GM12878 (cell line): Measurements from ENCODE around the gene POLR3A. TPM values are rescaled to one million over a fixed set of nuclear protein-coding genes. Genes with fewer than 3 reads are reported as not detected.

Source experiments
- CBX5 ChIP-seq: sonication (generic); IDR thresholded peaks from 2 replicates; pipeline ENCODE4 v1.6.1; 2016; ENCODE audit warnings: low read depth, moderate library complexity, mild to moderate bottlenecking, inconsistent platforms
- CTCF ChIP-seq, 3 experiments: IDR thresholded peaks in 2 of 3; conservative IDR thresholded peaks in 1 of 3; 2 replicates each; pipeline ENCODE4 v1.5.1; 2011; ENCODE audit warnings: low read depth in 3 of 3, low read length in 3 of 3, mild to moderate bottlenecking in 3 of 3, control low read depth in 2 of 3, moderate library complexity in 2 of 3, inconsistent platforms in 1 of 3, mixed read lengths in 1 of 3; ENCODE audit not compliant: control insufficient read depth in 2 of 3, insufficient read depth in 1 of 3; ENCODE audit errors: extremely low read depth in 1 of 3
- CUX1 ChIP-seq: IDR thresholded peaks from 2 replicates; pipeline ENCODE4 v1.6.1; 2012; ENCODE audit warnings: improper control_type of control experiment, low read depth, low read length; ENCODE audit not compliant: insufficient replicate concordance
- EZH2 ChIP-seq: IDR thresholded peaks from 2 replicates; pipeline ENCODE4 v1.6.1; 2012; ENCODE audit warnings: low read depth, mild to moderate bottlenecking, control low read depth, inconsistent platforms, low read length, borderline replicate concordance; ENCODE audit not compliant: control insufficient read depth
- FOS ChIP-seq: IDR thresholded peaks from 3 replicates; pipeline ENCODE4 v1.6.1; 2011; ENCODE audit warnings: borderline replicate concordance; ENCODE audit not compliant: insufficient read length; ENCODE audit errors: extremely low read depth
- HCFC1 ChIP-seq: fragments of 150-350 bp; IDR thresholded peaks from 2 replicates; pipeline ENCODE4 v1.6.1; 2014; ENCODE audit warnings: low read length
- IRF3 ChIP-seq: fragments of 450-650 bp; IDR thresholded peaks from 2 replicates; pipeline ENCODE4 v1.6.1; 2014; ENCODE audit warnings: mild to moderate bottlenecking
- LARP7 ChIP-seq: fragments of 450-650 bp; IDR thresholded peaks from 2 replicates; pipeline ENCODE4 v1.6.1; 2017; ENCODE audit warnings: mild to moderate bottlenecking
- MAX ChIP-seq: IDR thresholded peaks from 2 replicates; pipeline ENCODE4 v1.6.1; 2012; ENCODE audit warnings: low read depth, low read length, improper control_type of control experiment
- MEF2A ChIP-seq: IDR thresholded peaks from 2 replicates; pipeline ENCODE4 v1.6.1; 2011; ENCODE audit warnings: low read depth, mild to moderate bottlenecking, low read length, moderate library complexity; ENCODE audit not compliant: insufficient read depth
- NFYA ChIP-seq: IDR thresholded peaks from 2 replicates; pipeline ENCODE4 v1.6.1; 2011; ENCODE audit warnings: low read depth, mild to moderate bottlenecking, low read length, improper control_type of control experiment, borderline replicate concordance
- NFYB ChIP-seq: IDR thresholded peaks from 2 replicates; pipeline ENCODE4 v1.6.1; 2011; ENCODE audit warnings: low read depth, mild to moderate bottlenecking, low read length, improper control_type of control experiment, moderate library complexity; ENCODE audit not compliant: insufficient read depth
- PML ChIP-seq: IDR thresholded peaks from 2 replicates; pipeline ENCODE4 v1.6.1; 2012; ENCODE audit warnings: low read length, inconsistent platforms
- RUNX3 ChIP-seq: IDR thresholded peaks from 2 replicates; pipeline ENCODE4 v1.6.1; 2012; ENCODE audit warnings: low read length, inconsistent platforms
- SMARCA5 ChIP-seq: fragments of 450-650 bp; IDR thresholded peaks from 2 replicates; pipeline ENCODE4 v1.6.1; 2017; ENCODE audit warnings: mild to moderate bottlenecking
- SREBF2 ChIP-seq: IDR thresholded peaks from 2 replicates; pipeline ENCODE4 v1.6.1; 2012; ENCODE audit warnings: mild to moderate bottlenecking, low read length
- TBL1XR1 ChIP-seq: IDR thresholded peaks from 2 replicates; pipeline ENCODE4 v1.6.1; 2012; ENCODE audit warnings: low read depth, low read length, improper control_type of control experiment
- USF2 ChIP-seq: IDR thresholded peaks from 2 replicates; pipeline ENCODE4 v1.6.1; 2011; ENCODE audit warnings: low read depth, low read length, improper control_type of control experiment, borderline replicate concordance
- polyA plus RNA-seq, 11 experiments: library from polyadenylated mRNA; depleted of rRNA in 4 of 11; unstranded in 6 of 11; stranded (reverse) in 5 of 11; fragments of >200 nt; fragmentation: Nextera tagmentation in 4 of 11; fragmentation: Illumina TruSeq in 1 of 11; extraction: Ambion mirVana in 4 of 11; extraction: Trizol in 1 of 11; gene quantifications; 1 replicate in 1 of 11; 2 replicates in 10 of 11; pipeline versions ENCODE4 v1.2.1 to v1.2.3, GENCODE V29; 2011 to 2016; ENCODE audit warnings: inconsistent platforms in 2 of 11, missing spikeins in 2 of 11, low read depth in 1 of 11
- total RNA-seq, 4 experiments: library from RNA; depleted of rRNA in 3 of 4; stranded (reverse); fragments of >200 nt in 3 of 4; fragmentation: Illumina TruSeq in 1 of 4; extraction: Trizol in 1 of 4; gene quantifications; 2 replicates each; pipeline versions ENCODE4 v1.2.1 to v1.2.3, GENCODE V29; 2013 to 2021

The POLR3A gene
- total and polyA plus RNA-seq, 10 of the 15 experiments (the other 5 are each of a cell fraction or from before 2014, with no cell fraction given) = 5.4 to 20.4 (median 14.4) TPM

GRCh38 chr10:77926566-77927401 is 102.5 kb downstream of the POLR3A start, which contains the start of gene DLG5 (continued):
- TF ChIP-seq CUX1 = no peak
- no peak for TF ChIP-seq CBX5
- no peak for TF ChIP-seq SREBF2
- 0 out of 2 replicates have a peak, but pooled peaks have one; percentile 22 for TF ChIP-seq LARP7
- TF ChIP-seq FOS = no peak
- no peak for TF ChIP-seq IRF3
- TF ChIP-seq PML = no peak
- no peak for TF ChIP-seq MEF2A
- TF ChIP-seq MAX = no peak
- no peak for TF ChIP-seq NFYA
- no peak for TF ChIP-seq SMARCA5
- no peak for TF ChIP-seq RUNX3
- TF ChIP-seq HCFC1 = no peak
- no peak for TF ChIP-seq TBL1XR1
- no peak for TF ChIP-seq EZH2
- no peak for TF ChIP-seq USF2
- TF ChIP-seq NFYB = no peak
- no peak for TF ChIP-seq CTCF (IDR thresholded peaks at IDR 0.05 in 2 of 3, conservative IDR thresholded peaks at IDR 0.05 in 1 of 3; ENCODE audit: control insufficient read depth in 2 of 3, extremely low read depth in 1 of 3, insufficient read depth in 1 of 3, low read depth in 3 of 3, low read length in 3 of 3)
